SK-N-SH (cell line): ENCODE results near the gene GPR17. TPM values are rescaled to one million over a fixed set of nuclear protein-coding genes. Genes with fewer than 3 reads are reported as not detected.

ENCODE experiments used
- CTCF ChIA-PET: fragments of 300-600, 350-600 bp; formaldehyde crosslinking; extraction: SDS; loops from one replicate; lab custom pipeline; 2021; lab: Yijun Ruan, JAX
- POLR2A ChIA-PET: fragments of 350-600 bp; sonication (Branson Sonifier 250); formaldehyde crosslinking; extraction: SDS; loops from one replicate; lab custom pipeline; 2020; ENCODE audit warnings: antibody characterized with exemption, inconsistent platforms; lab: Yijun Ruan, JAX
- DNase-seq: peaks from one replicate; pipeline ENCODE4 v3.0.0; 2012
- H2AFZ ChIP-seq: fragments of 200-600 bp; sonication (generic); 2 replicates; pipeline ENCODE4 v1.8.1; 2016; ENCODE audit warnings: antibody characterized with exemption, mild to moderate bottlenecking, low read depth
- H3F3A ChIP-seq: fragments of 200-600 bp; sonication (generic); replicated peaks from 2 replicates; pipeline ENCODE3; 2016; ENCODE audit warnings: antibody characterized with exemption, mild to moderate bottlenecking; ENCODE audit not compliant: insufficient read depth
- H3K27ac ChIP-seq, 2 experiments: fragments of 200-500 bp in 1 of 2; fragments of 200-600 bp in 1 of 2; sonication (Bioruptor generic) in 1 of 2; sonication (generic), shearing (Covaris generic) in 1 of 2; 2 replicates each; pipeline versions ENCODE4 v1.5.1 to v1.6.1; 2014 to 2016; ENCODE audit warnings: low read depth in 2 of 2, inconsistent platforms in 1 of 2, low read length in 1 of 2, mild to moderate bottlenecking in 1 of 2, mixed read lengths in 1 of 2
- H3K27me3 ChIP-seq: fragments of 200-600 bp; sonication (generic), shearing (Covaris generic); 2 replicates; pipeline ENCODE4 v1.6.1; 2016; ENCODE audit warnings: mixed run types; ENCODE audit not compliant: insufficient read depth
- H3K36me3 ChIP-seq, 2 experiments: fragments of 200-500 bp in 1 of 2; fragments of 200-600 bp in 1 of 2; sonication (Bioruptor generic) in 1 of 2; sonication (generic) in 1 of 2; replicated peaks in 1 of 2; 2 replicates each; pipeline versions ENCODE3 to v1.5.1; 2014 to 2016; ENCODE audit warnings: low read length in 1 of 2, mild to moderate bottlenecking in 1 of 2; ENCODE audit not compliant: insufficient read depth in 2 of 2, control insufficient read depth in 1 of 2
- H3K4me1 ChIP-seq, 2 experiments: fragments of 200-500 bp in 1 of 2; fragments of 200-600 bp in 1 of 2; sonication (Bioruptor generic) in 1 of 2; sonication (generic), shearing (Covaris generic) in 1 of 2; 2 replicates each; pipeline versions ENCODE4 v1.5.1 to v1.6.1; 2014 to 2016; ENCODE audit warnings: low read depth in 1 of 2, low read length in 1 of 2, mixed run types in 1 of 2; ENCODE audit not compliant: insufficient read depth in 2 of 2, control insufficient read depth in 1 of 2
- H3K4me2 ChIP-seq: fragments of 200-600 bp; sonication (generic), shearing (Covaris generic); 2 replicates; pipeline ENCODE4 v1.6.1; 2017; ENCODE audit warnings: mixed run types
- H3K4me3 ChIP-seq, 2 experiments: fragments of 200-500 bp in 1 of 2; fragments of 200-600 bp in 1 of 2; sonication (Bioruptor generic) in 1 of 2; sonication (generic), shearing (Covaris generic) in 1 of 2; 2 replicates each; pipeline versions ENCODE4 v1.5.1 to v1.8.1; 2014 to 2016; ENCODE audit warnings: low read depth in 2 of 2, inconsistent platforms in 1 of 2, low read length in 1 of 2, mild to moderate bottlenecking in 1 of 2, mixed read lengths in 1 of 2, moderate library complexity in 1 of 2
- H3K79me2 ChIP-seq: fragments of 200-600 bp; sonication (generic); 2 replicates; pipeline ENCODE4 v1.8.1; 2017; ENCODE audit warnings: mild to moderate bottlenecking; ENCODE audit not compliant: insufficient read depth
- H3K9ac ChIP-seq: fragments of 200-600 bp; sonication (generic); 2 replicates; pipeline ENCODE4 v1.6.1; 2017; ENCODE audit warnings: mixed run types
- H3K9me2 ChIP-seq: fragments of 200-600 bp; sonication (generic); 2 replicates; pipeline ENCODE4 v1.6.1; 2017; ENCODE audit warnings: mixed run types
- H3K9me3 ChIP-seq: fragments of 200-600 bp; sonication (generic); 2 replicates; pipeline ENCODE4 v1.6.1; 2017; ENCODE audit warnings: mixed run types, mild to moderate bottlenecking, moderate library complexity
- H4K20me1 ChIP-seq: fragments of 200-600 bp; sonication (generic); 2 replicates; pipeline ENCODE4 v1.6.1; 2017; ENCODE audit warnings: mild to moderate bottlenecking, mixed run types; ENCODE audit not compliant: insufficient read depth
- CTCF ChIP-seq: fragments of 200-600 bp; sonication (generic); IDR thresholded peaks from 2 replicates; pipeline ENCODE4 v1.6.1; 2017; ENCODE audit warnings: antibody characterized with exemption, mild to moderate bottlenecking, moderate library complexity
- ELF1 ChIP-seq: IDR thresholded peaks from 2 replicates; pipeline ENCODE4 v1.4.0; 2012
- EZH2phosphoT487 ChIP-seq: fragments of 200-600 bp; sonication (generic); IDR thresholded peaks from 2 replicates; pipeline ENCODE4 v1.6.1; 2017; ENCODE audit warnings: low read depth, mixed run types, mild to moderate bottlenecking, antibody characterized with exemption, moderate library complexity, borderline replicate concordance
- GABPA ChIP-seq: IDR thresholded peaks from 2 replicates; pipeline ENCODE4 v1.4.0; 2012; ENCODE audit warnings: low read depth, mild to moderate bottlenecking
- GATA2 ChIP-seq: sonication (generic); formaldehyde crosslinking; IDR thresholded peaks from 2 replicates; pipeline ENCODE4 v1.5.0; 2020; ENCODE audit warnings: mild to moderate bottlenecking, missing genetic modification reagents
- IRF3 ChIP-seq: fragments of 150-350 bp; IDR thresholded peaks from 2 replicates; pipeline ENCODE4 v1.6.1; 2016; ENCODE audit warnings: mild to moderate bottlenecking, low read depth, low read length
- MEF2A ChIP-seq: IDR thresholded peaks from 2 replicates; pipeline ENCODE4 v1.4.0; 2012; ENCODE audit warnings: low read depth, borderline replicate concordance
- MXI1 ChIP-seq: IDR thresholded peaks from 2 replicates; pipeline ENCODE4 v1.6.1; 2012; ENCODE audit warnings: mild to moderate bottlenecking, low read depth, low read length, improper control_type of control experiment
- NRF1 ChIP-seq: IDR thresholded peaks from 2 replicates; pipeline ENCODE4 v1.6.1; 2012; ENCODE audit warnings: low read depth, mild to moderate bottlenecking, low read length
- REST ChIP-seq: IDR thresholded peaks from 2 replicates; pipeline ENCODE4 v1.6.1; 2012; ENCODE audit warnings: mild to moderate bottlenecking, low read depth, low read length, moderate library complexity
- TCF12 ChIP-seq: IDR thresholded peaks from 2 replicates; pipeline ENCODE4 v1.4.0; 2012
- TEAD4 ChIP-seq: IDR thresholded peaks from 2 replicates; pipeline ENCODE4 v1.4.0; 2012; ENCODE audit warnings: mild to moderate bottlenecking, borderline replicate concordance; ENCODE audit not compliant: insufficient read depth
- YY1 ChIP-seq: IDR thresholded peaks from 2 replicates; pipeline ENCODE4 v1.4.0; 2012; ENCODE audit warnings: low read depth, mild to moderate bottlenecking
- WGBS: methylation state at CpG from one replicate; pipeline ENCODE4 v1.1.6; 2017; ENCODE audit warnings: low lambda C conversion rate; 5-methylcytosine and 5-hydroxymethylcytosine counted together
- polyA plus RNA-seq, 3 experiments: library from polyadenylated mRNA; depleted of rRNA; stranded (reverse); fragments of >200 nt; gene quantifications; 2 replicates each; pipeline ENCODE4 v1.2.3, GENCODE V29; 2012
- TF ChIP-seq, protein P1 (sequence below): IDR thresholded peaks from 2 replicates; pipeline ENCODE4; 2012
- TF ChIP-seq, protein P2 (sequence below): IDR thresholded peaks from 2 replicates; pipeline ENCODE4 v1.4.0; 2012; ENCODE audit warnings: low read depth, borderline replicate concordance

GPR17 gene
- polyA plus RNA-seq, 1 of the 3 experiments (the other 2 are of a cell fraction): 0.03 TPM

DNA sequence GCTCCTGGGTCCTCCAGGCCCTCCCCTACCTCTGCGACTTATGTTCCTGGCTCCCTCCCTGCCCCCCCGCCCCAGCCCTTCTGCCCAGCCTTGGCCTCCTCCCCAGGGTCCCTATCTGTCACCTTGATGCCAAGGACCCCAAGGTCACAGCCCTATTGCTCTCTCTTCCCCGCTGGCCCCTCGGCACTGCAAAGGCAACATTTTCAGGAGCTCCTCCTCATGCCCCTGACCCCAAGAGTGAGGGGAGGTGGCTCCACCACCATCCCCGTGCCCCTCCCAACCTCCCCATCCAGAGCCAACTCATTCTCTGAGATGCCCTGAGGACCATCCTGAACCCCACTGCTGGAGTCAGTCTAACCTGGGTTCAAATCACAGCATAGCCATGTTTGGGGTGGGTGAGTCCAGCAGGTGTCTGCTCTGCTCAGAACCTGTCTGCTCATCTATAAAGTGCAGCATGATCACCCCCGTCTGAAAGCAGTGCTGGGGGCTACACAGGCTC lies 17.7 kb downstream of the GPR17 start:
- 0 out of 2 replicates have a peak, but pooled peaks cover 3% of the 10 kb centered on the region for H3K79me2 ChIP-seq
- no peak overlapping the region for H3K4me2 ChIP-seq
- DNase-seq: no peak
- no peaks in the 10 kb centered on the region for H3K9me2 ChIP-seq
- no peaks in the 10 kb centered on the region for H4K20me1 ChIP-seq
- no peaks in the 10 kb centered on the region for H3F3A ChIP-seq
- H3K36me3 ChIP-seq: no peaks in the 10 kb centered on the region
- TF ChIP-seq NRF1 (no peak), REST (no peak), CTCF (no peak), TEAD4 (no peak), EZH2phosphoT487 (no peak), MXI1 (no peak), IRF3 (no peak), TCF12 (no peak), GABPA (no peak), MEF2A (no peak), ELF1 (no peak), YY1 (no peak), GATA2 (CRISPR knock-in tag) (no peak)
- TF ChIP-seq, protein P1, sequence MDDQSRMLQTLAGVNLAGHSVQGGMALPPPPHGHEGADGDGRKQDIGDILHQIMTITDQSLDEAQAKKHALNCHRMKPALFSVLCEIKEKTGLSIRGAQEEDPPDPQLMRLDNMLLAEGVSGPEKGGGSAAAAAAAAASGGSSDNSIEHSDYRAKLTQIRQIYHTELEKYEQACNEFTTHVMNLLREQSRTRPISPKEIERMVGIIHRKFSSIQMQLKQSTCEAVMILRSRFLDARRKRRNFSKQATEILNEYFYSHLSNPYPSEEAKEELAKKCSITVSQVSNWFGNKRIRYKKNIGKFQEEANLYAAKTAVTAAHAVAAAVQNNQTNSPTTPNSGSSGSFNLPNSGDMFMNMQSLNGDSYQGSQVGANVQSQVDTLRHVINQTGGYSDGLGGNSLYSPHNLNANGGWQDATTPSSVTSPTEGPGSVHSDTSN: no peak
- TF ChIP-seq, protein P2, sequence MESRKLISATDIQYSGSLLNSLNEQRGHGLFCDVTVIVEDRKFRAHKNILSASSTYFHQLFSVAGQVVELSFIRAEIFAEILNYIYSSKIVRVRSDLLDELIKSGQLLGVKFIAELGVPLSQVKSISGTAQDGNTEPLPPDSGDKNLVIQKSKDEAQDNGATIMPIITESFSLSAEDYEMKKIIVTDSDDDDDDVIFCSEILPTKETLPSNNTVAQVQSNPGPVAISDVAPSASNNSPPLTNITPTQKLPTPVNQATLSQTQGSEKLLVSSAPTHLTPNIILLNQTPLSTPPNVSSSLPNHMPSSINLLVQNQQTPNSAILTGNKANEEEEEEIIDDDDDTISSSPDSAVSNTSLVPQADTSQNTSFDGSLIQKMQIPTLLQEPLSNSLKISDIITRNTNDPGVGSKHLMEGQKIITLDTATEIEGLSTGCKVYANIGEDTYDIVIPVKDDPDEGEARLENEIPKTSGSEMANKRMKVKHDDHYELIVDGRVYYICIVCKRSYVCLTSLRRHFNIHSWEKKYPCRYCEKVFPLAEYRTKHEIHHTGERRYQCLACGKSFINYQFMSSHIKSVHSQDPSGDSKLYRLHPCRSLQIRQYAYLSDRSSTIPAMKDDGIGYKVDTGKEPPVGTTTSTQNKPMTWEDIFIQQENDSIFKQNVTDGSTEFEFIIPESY: no peak
- CTCF ChIA-PET: interaction anchor here (0.5 to 1.8 kb wide), 4 partner anchors 11 to 309 kb away, joined by 3 to 4 read pairs (median 4); no protein-coding TSS in a partner anchor
- 65% methylated on average over 6 of the region's 6 CpGs for WGBS
- no peaks in the 10 kb centered on the region for H3K27me3 ChIP-seq
- H2AFZ ChIP-seq: no peak overlapping the region
- H3K9ac ChIP-seq: no peak overlapping the region
- H3K4me1 ChIP-seq: peaks cover 0 to 21% of the 10 kb centered on the region in 2 experiments; a peak in 1 of 4 replicates
- H3K4me3 ChIP-seq: no peak overlapping the region
- POLR2A ChIA-PET: interaction anchor here (1.5 to 1.8 kb wide), 2 partner anchors 11 kb away, joined by 6 read pairs; partner anchors contain the start of gene LIMS2
- no peaks in the 10 kb centered on the region for H3K9me3 ChIP-seq
- no peak overlapping the region; a peak in 1 of 4 replicates for H3K27ac ChIP-seq
